ENCODE results near the gene DHX15.
"Not testable (repeated sequence)": the region's sequence is repeated elsewhere in the genome, so short reads cannot be mapped to it uniquely, and the experiment has no call there.

The DHX15 gene

DNA sequence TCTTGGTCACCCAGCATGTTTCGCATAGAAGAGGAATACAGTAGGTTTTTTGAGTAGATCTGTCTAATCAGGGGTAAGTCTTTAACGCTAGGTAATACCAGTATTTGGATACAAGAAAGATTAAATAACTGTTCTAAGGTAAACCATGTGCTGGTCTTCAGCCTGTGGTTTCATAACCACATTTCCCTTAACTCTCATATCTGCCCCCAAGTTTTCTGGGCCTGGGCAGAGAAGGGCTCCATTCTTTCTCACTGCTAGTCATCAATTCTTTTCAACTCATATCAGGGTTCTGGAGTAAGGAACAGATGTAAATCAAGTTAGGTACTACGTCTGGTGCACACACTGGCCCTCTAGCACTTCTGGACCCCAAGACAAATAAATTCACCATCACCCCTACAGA, 49.0 kb downstream of the DHX15 start:
- no peak for DNase-seq

DNA sequence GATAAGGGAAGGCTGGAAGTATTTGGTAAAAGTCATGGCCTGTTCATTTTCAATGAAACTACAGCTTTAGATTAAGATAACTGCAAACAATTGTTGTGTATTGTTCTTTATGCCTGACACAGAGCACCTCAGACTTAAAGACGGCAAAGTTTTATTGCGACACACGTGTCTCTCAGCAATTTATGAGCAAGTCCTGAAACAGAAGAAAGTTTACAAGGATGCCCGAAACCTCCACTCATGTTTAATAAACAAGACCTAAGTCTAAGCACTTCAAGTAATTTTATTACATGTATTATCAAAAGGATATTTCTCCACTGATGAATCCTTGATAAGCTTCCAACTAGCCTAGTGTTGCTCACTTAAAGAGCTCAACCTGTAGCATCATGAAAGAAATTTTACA, 51.0 kb downstream of the DHX15 start:
- DNase-seq = no peak

DNA sequence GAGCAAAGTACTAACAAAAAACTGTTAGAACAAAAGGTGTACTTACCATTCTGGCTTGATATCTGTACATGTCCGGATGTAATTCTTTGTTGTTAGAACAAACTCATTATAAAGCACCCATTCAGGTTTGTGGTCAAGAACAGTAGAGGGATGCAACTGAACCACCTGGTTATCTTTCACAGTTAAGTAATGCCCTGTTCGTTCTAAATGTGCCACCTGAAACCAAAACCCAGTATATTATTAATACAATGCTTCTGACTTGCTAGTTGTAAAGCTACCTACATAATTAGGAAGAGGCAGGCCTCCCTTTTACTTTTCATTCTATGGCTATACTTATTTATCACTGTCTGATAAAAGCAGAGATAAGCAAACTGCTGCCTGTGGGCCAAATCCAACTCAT, 54.8 kb downstream of the DHX15 start:
- DNase-seq = no peak

DNA sequence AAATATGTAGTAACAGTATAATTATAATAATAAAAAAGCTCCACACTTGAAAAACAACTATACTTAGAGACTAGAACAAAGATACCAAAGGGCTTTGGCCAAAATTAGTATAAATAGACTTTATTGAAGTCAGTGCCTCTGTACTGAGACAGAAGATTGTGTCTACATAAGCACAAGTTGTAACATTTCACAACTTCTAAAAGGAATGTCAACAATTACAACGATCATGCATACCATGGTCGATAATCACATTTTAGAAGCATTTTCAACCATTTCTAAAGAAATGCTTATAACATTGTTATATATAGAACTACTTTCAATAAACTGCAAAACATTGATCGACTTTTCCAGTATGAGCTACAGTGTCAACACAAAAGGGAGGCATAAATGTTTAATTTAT, 57.0 kb downstream of the DHX15 start:
- no peak for DNase-seq

DNA sequence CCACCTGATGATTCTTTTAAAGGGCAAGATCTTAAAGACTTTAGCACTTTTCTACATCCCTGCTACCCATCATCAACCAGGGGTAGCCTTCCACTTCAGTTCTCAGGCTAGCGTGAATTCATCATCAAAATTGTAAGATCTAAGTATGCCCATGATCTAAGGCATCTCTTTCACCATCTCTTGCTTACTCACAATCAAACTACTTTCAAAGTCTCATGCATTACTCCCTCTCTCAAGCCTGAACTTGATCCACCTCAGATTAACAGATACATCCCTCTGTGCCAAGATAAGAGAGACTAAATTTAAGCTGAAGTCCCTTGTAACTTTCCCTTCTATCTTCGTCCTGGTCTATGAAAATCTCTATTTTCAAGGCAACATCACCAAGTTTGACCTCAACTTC, 62.8 kb downstream of the DHX15 start:
- DNase-seq = no peak

DNA sequence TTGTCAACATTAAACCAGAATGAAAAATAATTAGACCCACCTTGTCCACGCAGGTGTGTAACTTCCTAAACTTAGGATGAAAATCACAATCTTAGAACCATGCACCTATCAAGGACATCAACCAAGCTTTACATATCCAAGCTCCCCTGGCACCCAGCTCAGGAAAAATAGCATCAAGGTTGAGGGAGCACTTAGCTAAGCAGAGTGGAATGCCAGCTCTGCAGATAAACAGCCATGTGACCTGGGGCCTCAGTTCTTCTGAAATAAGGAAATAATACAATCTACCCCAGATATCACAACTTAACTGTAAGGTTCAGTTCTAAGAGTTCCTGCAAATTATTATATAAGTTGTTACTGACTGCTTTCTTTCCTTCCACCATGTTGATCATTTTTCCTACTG, 64.7 kb downstream of the DHX15 start:
- no peak for DNase-seq

DNA sequence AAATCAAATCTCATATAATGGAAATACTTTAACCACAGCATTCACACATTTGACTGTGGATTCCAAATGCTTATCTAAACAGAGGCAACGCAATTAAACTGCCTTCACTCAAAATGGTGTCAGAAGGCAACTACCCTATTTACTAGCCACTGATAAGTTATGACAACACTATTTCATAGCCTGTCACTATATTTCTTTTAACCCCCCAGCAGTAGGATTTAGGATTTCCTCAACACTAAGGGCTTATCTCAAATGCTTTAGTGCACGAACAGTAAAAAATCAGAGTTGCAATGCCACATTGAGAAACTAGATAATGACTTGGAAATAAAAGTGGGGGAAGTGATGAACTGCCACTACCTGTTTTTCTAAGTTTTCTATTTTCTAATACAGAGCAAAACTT, 66.7 kb downstream of the DHX15 start:
- no peak for DNase-seq

DNA sequence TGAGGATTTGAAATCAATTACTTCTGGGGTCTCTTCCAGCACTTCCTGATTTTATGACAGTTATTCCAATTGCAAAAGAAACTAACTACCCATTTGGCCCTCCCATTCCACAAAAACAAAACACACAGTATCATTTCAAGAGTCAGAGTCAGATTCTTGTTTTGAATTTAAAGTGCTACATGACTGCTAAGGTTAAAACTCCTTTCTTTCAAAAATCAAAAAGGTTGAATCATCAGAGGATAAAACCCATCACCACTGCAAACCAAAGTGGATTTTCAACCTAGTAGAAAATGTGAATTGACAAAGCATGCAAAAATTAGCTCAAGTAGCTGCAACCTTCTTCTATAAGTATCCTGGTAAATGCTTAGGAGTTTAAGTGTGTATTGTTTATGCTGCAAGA, 67.4 kb downstream of the DHX15 start:
- no peak for DNase-seq

DNA sequence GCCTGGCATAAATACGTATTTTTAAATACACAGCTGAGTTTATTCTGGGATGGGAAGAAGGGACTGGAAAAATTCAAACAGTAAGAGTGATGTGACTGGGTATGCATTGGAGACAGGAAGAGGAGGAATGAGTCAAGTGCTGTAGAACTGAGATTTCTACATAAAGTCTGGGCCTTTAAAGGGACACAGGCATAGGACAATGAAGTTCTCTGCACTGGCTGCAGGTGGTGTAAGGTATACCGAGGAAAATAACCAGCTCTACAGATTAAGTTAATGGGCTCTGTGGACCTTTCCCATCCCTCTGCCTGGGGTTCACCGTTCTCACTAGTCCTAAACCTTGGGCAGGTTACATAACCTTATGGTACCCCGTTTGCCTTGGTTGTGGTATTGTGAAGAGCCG, 68.7 kb downstream of the DHX15 start:
- no peak for DNase-seq

DNA sequence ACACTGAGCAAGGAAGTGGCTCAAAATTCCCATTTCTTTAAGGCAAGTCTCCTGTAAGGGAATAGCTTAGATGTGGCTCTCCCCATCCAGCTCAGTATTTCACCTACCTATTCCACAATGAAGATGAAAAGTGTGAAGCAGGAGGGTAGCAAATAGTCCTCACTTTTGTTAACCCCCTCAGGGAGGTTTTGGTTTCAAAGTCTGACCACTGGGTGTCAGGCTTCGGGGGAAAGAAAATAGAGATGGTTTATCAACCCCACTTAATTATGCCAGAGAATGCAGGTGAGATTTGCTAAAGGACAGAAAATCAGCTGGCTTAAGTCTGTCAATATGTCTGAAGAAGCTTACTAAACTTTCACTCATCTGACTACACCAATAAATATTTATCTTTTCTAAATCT, 69.5 kb downstream of the DHX15 start:
- no peak for DNase-seq

DNA sequence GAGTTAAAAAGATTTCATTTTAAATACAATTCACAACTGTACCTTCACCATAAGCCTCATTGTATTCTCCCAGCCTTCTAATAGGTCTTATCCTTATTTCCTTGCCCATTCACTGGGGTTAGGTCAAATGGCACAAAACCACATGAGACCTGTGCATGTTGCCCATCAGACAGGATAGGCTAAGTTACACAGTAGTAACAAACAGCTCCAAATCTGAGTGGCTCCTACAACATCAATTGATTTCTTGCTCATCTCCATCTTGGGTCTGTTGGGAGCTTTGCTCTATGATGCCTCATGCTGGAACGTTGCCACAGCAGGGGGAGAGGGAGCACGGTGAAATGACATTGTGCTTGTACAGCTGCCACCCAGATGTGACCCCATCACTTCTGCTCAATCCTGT, 70.6 kb downstream of the DHX15 start:
- no peak for DNase-seq

DNA sequence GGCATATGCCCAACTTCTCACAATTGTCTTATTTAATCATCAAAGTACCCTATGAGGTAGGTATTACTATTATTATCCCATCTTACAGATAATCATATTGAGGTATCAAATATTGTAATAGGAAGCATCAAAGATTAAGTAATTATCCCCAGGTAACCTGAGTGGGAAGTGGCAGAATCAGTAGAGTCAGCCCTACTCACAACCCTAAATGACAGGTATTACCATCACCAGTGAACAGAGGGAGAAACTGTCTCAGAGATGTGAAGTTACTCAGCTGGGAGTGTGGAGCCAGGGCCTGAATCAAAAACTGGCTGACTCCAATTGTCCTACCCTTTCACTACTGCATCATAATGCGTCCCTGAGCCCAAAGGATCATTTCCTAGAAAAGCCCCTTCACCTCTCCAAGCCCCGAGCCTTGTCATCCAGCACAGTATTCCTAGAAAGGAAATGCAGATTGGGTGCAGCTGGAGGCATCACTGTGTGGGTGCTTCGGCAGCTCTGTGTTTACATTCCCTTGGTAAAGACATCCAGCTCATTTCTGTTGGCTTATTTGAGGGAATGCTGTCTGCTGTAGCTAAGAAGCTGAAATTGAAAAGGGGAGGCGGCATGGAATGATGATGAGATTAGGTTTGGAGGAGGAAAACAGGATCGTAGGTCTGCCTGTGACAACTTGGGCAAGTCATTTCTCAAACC, 72.8 kb downstream of the DHX15 start:
- no peak for DNase-seq

DNA sequence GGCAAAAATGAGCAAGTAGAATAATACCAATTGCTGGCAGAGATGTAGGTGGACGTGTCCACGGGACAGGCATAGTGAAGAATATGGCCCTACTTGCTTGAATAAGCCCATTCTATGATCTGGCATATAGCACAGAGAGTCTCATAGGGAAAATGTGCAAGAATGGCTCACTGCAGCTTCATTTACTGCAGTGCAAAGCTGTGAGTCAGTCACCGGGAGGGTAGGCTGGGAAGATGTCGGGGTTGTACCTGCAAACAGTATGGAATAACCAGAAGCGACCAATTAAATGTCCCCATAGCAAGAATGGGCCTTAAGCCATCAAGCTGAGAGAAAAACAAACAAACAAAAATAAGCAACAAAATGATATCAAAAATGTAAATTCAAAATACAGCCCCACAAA, 74.3 kb downstream of the DHX15 start:
- DNase-seq = no peak

DNA sequence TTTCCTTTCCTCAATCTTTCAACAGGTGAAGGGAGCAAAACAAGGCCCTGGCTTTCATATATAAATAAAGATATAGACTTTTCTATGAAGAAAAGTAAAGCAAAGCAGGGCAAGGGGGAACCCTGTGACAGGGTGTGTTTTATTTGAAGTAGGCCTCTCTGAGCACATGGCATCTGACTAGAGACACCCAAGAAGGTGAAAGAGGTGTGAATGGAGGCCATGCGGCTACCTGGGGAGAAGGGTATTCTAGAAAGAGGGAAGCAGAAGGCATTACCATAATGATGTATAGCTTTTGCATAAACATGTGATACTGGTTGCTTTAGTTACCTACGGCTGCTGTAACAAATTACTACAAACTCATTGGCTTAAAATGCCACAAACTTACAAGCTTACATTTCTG, 75.8 kb downstream of the DHX15 start:
- no peak for DNase-seq

DNA sequence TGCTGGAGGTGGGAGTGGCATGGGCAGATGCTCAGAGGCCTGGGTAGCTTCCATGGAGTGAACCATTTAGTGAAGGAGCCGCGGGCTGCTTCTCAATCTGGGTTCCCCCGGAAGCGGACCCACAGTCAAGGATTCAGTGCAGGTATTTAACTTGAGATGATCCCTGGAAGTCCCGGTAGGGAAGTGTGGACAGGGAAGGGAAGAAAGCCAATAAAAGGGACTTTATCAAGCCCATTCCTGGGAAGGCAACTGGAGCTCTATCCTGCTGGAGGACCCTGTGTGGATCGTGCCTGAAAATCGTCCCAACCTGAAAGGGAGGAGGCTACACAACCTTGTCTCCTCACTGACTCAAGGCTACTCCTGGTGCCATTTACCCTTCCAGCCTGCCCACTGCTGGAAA, 76.9 kb downstream of the DHX15 start:
- DNase-seq = no peak

DNA sequence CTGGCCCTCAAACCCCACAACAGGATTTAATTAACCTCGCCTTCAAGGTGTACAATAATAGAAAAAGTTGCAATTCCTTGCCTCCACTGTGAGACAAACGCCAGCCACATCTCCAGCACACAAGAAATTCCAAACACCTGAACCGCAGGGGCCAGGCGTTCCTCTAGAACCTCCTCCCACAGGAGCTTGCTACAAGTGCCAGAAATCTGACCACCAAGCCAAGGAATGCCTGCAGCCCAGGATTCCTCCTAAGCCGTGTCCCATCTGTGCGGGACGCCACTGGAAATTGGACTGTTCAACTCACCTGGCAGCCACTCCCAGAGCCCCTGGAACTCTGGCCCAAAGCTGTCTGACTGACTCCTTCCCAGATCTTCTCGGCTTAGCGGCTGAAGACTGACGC, 81.3 kb downstream of the DHX15 start:
- not testable (repeated sequence) for DNase-seq

DNA sequence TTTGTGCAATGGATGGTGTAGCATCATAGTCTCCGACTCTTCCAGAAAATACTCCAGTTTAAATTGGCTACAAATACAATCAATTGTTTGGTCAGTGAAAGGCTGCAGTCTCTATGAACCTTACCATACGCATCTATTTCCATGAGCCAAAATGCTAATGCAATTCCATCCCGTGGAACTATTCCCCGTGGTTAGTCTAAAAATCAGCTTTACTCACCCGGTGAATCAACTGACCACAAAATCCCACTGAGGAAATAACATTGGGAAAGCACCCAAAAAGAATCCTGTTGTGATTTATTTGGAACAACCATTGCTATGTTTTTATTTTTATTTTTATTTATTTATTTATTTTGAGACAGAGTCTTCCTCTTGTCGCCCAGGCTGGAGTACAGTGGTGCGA, 87.1 kb downstream of the DHX15 start:
- DNase-seq = no peak

DNA sequence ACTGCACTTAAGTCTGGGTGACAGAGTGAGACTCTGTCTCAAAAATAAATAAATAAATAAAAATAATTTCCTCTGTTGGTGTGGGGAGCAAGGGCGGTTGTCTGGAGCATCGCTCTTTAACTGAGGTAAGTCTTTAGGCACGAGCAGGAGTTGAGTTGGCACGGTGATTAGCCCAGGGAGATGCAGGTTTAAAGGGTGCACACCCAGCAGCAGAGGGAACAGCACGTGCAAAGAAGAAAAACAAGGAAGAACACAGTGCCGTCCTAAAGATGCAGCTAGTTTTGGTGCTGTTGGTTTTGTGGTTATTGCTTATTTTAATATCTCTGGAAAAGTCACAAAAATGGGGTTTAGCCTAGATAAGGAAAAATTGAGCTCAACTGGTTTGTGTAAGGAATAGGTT, 87.8 kb downstream of the DHX15 start:
- no peak for DNase-seq

DNA sequence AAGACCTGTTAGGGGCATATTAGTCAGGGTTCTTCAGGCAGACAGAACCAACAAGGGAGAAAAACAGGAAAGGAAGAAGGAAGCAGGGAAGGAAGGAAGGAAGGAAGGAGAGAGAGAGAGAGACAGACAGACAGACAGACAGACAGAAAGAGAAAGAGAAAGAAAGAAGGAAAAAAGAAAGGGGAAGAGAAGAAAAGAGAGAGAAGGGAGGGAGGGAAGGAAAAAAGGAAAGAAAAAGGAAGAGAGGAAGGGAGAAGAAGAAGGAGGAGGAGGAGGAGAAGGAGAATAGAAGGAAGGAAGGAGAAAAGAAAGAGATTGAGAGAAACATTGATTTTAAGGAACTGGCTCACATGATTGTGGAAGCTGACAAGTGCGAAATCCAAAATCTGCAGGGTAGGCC, 89.0 kb downstream of the DHX15 start:
- no peak for DNase-seq

DNA sequence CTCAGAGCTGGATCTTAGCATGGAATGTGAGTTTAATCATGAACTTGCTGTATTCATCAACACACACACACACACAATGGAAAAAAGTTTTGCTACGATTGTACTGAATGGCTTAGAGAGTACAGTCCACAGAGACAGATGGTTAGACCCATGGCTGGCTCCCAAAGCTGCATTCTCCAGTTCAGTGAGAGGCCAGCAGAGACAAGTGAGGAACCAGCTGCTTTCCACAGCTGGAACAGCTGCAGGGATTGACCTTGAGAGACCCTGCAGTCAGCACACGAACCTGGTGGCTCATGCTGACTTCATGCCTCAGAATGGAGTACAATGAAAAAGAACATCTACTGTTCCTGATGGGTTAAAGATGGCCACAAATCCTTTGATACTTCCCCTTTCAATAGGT, 94.5 kb downstream of the DHX15 start:
- no peak for DNase-seq

DNA sequence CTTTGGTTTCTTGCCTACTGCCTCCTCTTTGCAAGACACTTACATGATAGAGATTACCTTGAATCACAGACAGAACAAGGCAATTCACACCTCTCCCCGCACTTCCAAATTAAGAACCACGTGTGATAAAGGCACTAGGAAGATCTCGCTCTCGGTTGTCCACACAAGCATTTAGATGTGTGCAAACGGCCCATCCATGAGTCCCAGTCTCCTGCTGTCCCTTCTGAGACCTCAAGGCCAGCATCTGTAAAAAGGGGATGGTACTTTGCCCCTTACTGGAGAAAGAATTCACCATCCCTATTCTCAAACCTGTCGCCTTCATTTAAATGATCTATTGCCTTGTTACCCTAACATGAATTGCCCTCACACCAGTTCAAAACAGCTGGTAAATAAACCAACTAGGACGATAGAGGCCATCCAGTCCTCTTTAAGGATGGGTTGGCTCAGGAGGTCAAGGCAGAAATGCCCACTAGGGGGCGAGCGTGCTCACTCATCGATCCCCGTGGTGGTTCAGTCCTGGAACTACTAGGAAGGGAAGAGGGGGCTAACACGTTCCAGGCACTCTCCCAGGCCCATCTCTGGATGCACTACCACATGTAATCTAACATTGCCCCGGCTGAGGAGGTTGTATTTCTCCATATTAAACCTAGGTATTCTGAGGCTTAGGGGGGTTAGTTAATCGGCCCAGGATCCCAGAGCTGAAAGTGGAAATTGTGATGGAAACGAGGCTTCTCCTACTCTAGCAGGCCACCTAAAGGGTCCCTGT, 95.8 kb downstream of the DHX15 start:
- peak; percentile 77 to 82 for DNase-seq

DNA sequence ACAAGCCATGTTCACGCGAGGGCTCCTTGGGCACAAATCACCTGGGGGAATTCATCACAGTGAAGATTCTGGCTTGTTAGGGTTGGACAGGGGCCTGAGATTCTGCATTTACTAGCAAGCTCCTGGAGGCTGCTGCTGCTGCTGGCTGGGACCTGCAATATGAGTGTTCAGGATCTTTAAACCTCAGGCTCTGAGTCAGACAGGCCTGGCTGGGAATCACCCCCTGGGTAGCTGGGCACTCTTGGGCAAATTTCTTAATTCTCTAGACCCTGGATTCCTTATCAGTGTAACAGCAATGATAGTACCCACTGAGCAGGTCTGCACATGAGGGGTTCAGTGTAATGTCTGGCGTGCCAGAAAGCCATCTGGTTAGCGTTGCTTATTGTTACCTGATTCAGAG, 101.5 kb downstream of the DHX15 start:
- DNase-seq = no peak

DNA sequence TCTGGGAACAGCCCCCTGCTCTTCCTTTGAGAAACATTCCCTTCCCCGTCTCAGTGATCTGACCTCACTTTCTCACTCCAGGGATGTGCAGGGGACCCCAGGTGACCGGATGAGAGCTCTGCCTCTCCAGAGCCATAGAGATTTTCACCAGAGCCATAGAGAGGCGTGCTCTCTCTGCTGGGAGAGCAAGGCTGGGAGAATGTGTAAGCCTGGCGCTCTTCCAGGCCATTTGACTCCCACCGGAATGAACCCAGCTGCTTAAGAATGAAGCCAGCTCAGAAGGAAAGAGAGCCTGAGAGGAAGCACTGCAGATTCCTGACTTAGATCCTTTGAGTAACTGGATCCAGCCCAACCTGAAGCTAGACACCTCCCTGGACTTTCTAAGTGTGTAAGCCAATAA, 106.4 kb downstream of the DHX15 start:
- DNase-seq = no peak

All from activated T-cell treated with anti-CD3 and anti-CD28 coated beads, Interleukin-2, amount 50 U/mL, for 48 hours (primary cell).